MM.1S (cell line): ENCODE results near the gene LDHB.
A peak's percentile ranks its signal among the peaks of the same experiment; 100 is the strongest.

Source experiments
- DNase-seq: peaks from one replicate; pipeline ENCODE4 v3.0.0-alpha.2; 2015
- H2AFZ ChIP-seq: fragments of 300-600 bp; sonication (generic); 2 replicates; pipeline ENCODE4 v1.6.0; 2016; ENCODE audit warnings: antibody characterized with exemption, low read length
- H3F3A ChIP-seq: fragments of 300-600 bp; sonication (generic); 2 replicates; pipeline ENCODE4 v1.6.1; 2016; ENCODE audit warnings: mild to moderate bottlenecking, antibody characterized with exemption, low read length, moderate library complexity, mixed read lengths; ENCODE audit not compliant: insufficient read depth
- H3K27ac ChIP-seq: fragments of 300-600 bp; sonication (generic); 2 replicates; pipeline ENCODE4 v1.5.1; 2016; ENCODE audit warnings: mild to moderate bottlenecking, low read length
- H3K27me3 ChIP-seq: fragments of 300-600 bp; sonication (generic); replicated peaks from 2 replicates; pipeline ENCODE4 v1.6.0; 2016; ENCODE audit warnings: low read length; ENCODE audit not compliant: insufficient read depth
- H3K36me3 ChIP-seq: fragments of 300-600 bp; sonication (generic); replicated peaks from 2 replicates; pipeline ENCODE4 v1.6.1; 2016; ENCODE audit warnings: mild to moderate bottlenecking, low read length, mixed read lengths; ENCODE audit not compliant: insufficient read depth
- H3K4me1 ChIP-seq: fragments of 300-600 bp; sonication (generic); 2 replicates; pipeline ENCODE4 v1.6.1; 2016; ENCODE audit warnings: low read length, mixed read lengths
- H3K4me2 ChIP-seq: fragments of 300-600 bp; sonication (generic); 2 replicates; pipeline ENCODE4 v1.6.0; 2016; ENCODE audit warnings: low read depth, low read length
- H3K4me3 ChIP-seq: fragments of 300-600 bp; sonication (generic); 2 replicates; pipeline ENCODE4 v1.5.1; 2016; ENCODE audit warnings: low read length, mixed read lengths
- H3K79me2 ChIP-seq: fragments of 300-600 bp; sonication (generic); 2 replicates; pipeline ENCODE4 v1.6.1; 2016; ENCODE audit warnings: mixed run types, low read length, mixed read lengths
- H3K9ac ChIP-seq: fragments of 300-600 bp; sonication (generic); 2 replicates; pipeline ENCODE4 v1.6.1; 2016; ENCODE audit warnings: low read length, mixed read lengths
- H3K9me2 ChIP-seq: fragments of 300-600 bp; sonication (generic); replicated peaks from 2 replicates; pipeline ENCODE4 v1.6.1; 2016; ENCODE audit warnings: mild to moderate bottlenecking, low read length, mixed read lengths; ENCODE audit not compliant: insufficient read depth
- H3K9me3 ChIP-seq: fragments of 300-600 bp; sonication (generic); replicated peaks from 2 replicates; pipeline ENCODE4 v1.6.1; 2016; ENCODE audit warnings: mild to moderate bottlenecking, low read length, mixed read lengths; ENCODE audit not compliant: insufficient read depth
- H4K20me1 ChIP-seq: fragments of 300-600 bp; sonication (generic); 2 replicates; pipeline ENCODE4 v1.6.1; 2016; ENCODE audit warnings: mild to moderate bottlenecking, low read length, moderate library complexity, mixed read lengths; ENCODE audit not compliant: insufficient read depth
- CTCF ChIP-seq: fragments of 300-600 bp; sonication (generic); IDR thresholded peaks from 2 replicates; pipeline ENCODE4 v1.5.1; 2016; ENCODE audit warnings: antibody characterized with exemption, low read length, mixed read lengths
- EZH2 ChIP-seq: fragments of 300-600 bp; sonication (generic); optimal IDR thresholded peaks from 2 replicates; pipeline ENCODE3; 2017; ENCODE audit warnings: low read depth, mild to moderate bottlenecking, antibody characterized with exemption, low read length, mixed read lengths
- EZH2phosphoT487 ChIP-seq: fragments of 300-600 bp; sonication (generic); IDR thresholded peaks from 2 replicates; pipeline ENCODE4 v1.6.1; 2018; ENCODE audit warnings: antibody characterized with exemption, low read length

Gene LDHB

DNA sequence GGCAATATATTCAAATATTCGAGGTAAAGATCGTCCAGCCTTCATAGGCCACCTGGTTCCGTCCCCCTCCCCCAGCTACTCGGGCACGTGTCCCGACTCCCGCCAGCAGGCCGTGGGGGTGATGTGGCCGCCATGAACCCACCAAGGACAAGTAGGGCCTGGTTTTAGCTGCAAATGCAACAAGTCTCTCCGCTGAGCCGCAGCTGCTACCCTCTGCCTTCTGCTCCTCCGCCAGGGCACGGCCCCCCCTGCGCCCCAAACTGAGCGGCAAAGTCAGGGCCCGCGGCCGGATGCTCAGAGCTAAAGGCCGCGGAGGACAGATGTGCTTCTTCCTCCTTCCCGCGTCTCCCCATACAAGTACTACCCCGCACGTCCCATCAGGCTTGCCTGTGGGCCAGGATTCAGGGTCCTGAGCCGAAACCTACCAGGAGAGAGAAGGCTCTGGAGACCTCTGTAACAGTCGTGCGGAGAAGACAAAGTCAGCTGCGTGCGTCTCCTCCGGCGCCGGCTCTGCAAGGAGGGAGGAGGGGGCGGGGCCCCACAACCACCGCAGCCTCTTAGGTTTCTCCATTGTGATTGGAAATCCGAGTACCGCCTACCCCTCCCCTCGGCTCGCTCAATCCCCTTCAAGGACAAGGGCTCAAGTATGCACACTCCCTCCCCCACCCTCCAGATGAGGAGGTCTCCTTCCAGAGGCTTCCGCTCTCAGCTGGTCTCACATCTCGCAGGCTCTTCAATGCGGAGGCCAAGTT is at the start of gene LDHB:
LDHB (minus strand) TSS at position 517 of the 752 bp plus-strand sequence. CDS start 3,171 bp downstream, outside the sequence.
- TF ChIP-seq EZH2phosphoT487: no peak
- no peak for TF ChIP-seq EZH2
- TF ChIP-seq CTCF: no peak
- H3K9ac ChIP-seq: peak within 1 kb of the TSS; percentile 93
- no peaks in the 10 kb centered on the region for H3K9me2 ChIP-seq
- H3F3A ChIP-seq: no peaks in the 10 kb centered on the region
- peaks cover 51% of the 10 kb centered on the region for H3K79me2 ChIP-seq
- H3K36me3 ChIP-seq: peaks cover 8% of the 10 kb centered on the region; the same call in 1 of the 2 replicates
- H3K4me2 ChIP-seq: peak within 1 kb of the TSS; percentile 78
- peak within 1 kb of the TSS; percentile 88 for H2AFZ ChIP-seq
- no peaks in the 10 kb centered on the region for H3K27me3 ChIP-seq
- DNase-seq: peak; percentile 96
- H3K4me1 ChIP-seq: peaks cover 13% of the 10 kb centered on the region; the same call in 1 of the 2 replicates
- H3K27ac ChIP-seq: peak within 1 kb of the TSS; percentile 83
- H3K4me3 ChIP-seq: peak within 1 kb of the TSS; percentile 95
- no peaks in the 10 kb centered on the region for H3K9me3 ChIP-seq
- H4K20me1 ChIP-seq: 0 out of 2 replicates have a peak, but pooled peaks cover 5% of the 10 kb centered on the region

- H3K79me2 ChIP-seq: no peaks in the 10 kb centered on the region
Observed at GRCh38 chr12:21704847-21705246, 47.2 kb upstream of the LDHB start.

DNA sequence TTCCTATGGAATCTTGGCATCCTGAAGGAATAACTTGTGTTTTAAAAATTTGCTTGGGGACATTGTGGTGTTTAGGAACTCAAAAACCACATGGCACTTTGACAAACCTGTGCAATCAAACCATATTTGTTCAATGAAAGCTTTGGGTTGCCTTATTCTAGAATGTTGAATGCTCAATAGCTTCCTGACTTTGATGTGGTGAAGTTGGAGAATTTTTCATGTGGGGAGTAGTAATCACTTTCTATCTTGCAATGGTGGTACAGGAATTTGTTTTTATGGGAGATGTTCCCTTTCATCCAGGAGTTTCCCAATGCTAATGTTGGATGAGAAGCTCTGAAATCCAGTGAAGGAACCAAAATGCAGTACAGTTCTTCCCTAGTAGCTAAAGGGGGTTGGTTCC is 42.2 kb upstream of the LDHB start:
- no peaks in the 10 kb centered on the region for H3K9me3 ChIP-seq
- DNase-seq: no peak
- no peak overlapping the region for H3K27ac ChIP-seq
- TF ChIP-seq CTCF (no peak), EZH2 (no peak), EZH2phosphoT487 (no peak)
- H3K79me2 ChIP-seq: no peaks in the 10 kb centered on the region
- H4K20me1 ChIP-seq: no peaks in the 10 kb centered on the region
- no peak overlapping the region for H3K4me3 ChIP-seq
- no peak overlapping the region for H2AFZ ChIP-seq
- H3K9me2 ChIP-seq: no peaks in the 10 kb centered on the region
- H3K27me3 ChIP-seq: no peaks in the 10 kb centered on the region
- H3K4me2 ChIP-seq: no peak overlapping the region
- no peaks in the 10 kb centered on the region for H3K36me3 ChIP-seq
- H3K4me1 ChIP-seq: no peaks in the 10 kb centered on the region
- H3K9ac ChIP-seq: no peak overlapping the region
- no peaks in the 10 kb centered on the region for H3F3A ChIP-seq

More at GRCh38 chr12:21704847-21705246, 47.2 kb upstream of the LDHB start:
- H3K27ac ChIP-seq: no peak overlapping the region
- no peaks in the 10 kb centered on the region for H3K9me3 ChIP-seq
- no peaks in the 10 kb centered on the region for H3K36me3 ChIP-seq
- no peaks in the 10 kb centered on the region for H3K9me2 ChIP-seq
- H3K9ac ChIP-seq: no peak overlapping the region
- no peaks in the 10 kb centered on the region for H4K20me1 ChIP-seq
- no peaks in the 10 kb centered on the region for H3K27me3 ChIP-seq
- no peak overlapping the region for H3K4me3 ChIP-seq
- no peak overlapping the region for H2AFZ ChIP-seq
- TF ChIP-seq EZH2phosphoT487: no peak
- no peak for TF ChIP-seq CTCF
- no peak for TF ChIP-seq EZH2
- no peaks in the 10 kb centered on the region for H3K4me1 ChIP-seq
- H3F3A ChIP-seq: no peaks in the 10 kb centered on the region
- no peak overlapping the region for H3K4me2 ChIP-seq
- DNase-seq: no peak
